Left forelimb (tissue), 1 donor: Measurements from ENCODE around the gene GPR25.

Experiments used
- DNase-seq: peaks from one replicate; pipeline ENCODE4 v3.0.0-alpha.2; 2018; ENCODE audit warnings: low spot score

GPR25 gene

GRCh38 chr1:200894712-200895442 lies 22.1 kb downstream of the GPR25 start, which contains the start of gene INAVA:
TSS of gene INAVA (plus strand) at chr1:200894900. CDS start at chr1:200898401, 3,501 bp downstream.
- no peak for DNase-seq

- DNase-seq, result no peak
Measured at GRCh38 chr1:200895443-200895789, 22.6 kb downstream of the GPR25 start.

GRCh38 chr1:200895801-200896530 lies 23.2 kb downstream of the GPR25 start:
- DNase-seq, result no peak

- DNase-seq, result no peak
Measured at GRCh38 chr1:200896531-200897196, 23.9 kb downstream of the GPR25 start.

GRCh38 chr1:200897259-200897658 lies 24.5 kb downstream of the GPR25 start:
- no peak for DNase-seq

- no peak for DNase-seq
Measured at GRCh38 chr1:200899015-200899386, 26.2 kb downstream of the GPR25 start.

GRCh38 chr1:200899451-200899915 lies 26.7 kb downstream of the GPR25 start:
- DNase-seq, result no peak

GRCh38 chr1:200899954-200900867 lies 27.4 kb downstream of the GPR25 start:
- DNase-seq, result no peak

- DNase-seq, result no peak
Measured at GRCh38 chr1:200900877-200901276, 28.1 kb downstream of the GPR25 start.

GRCh38 chr1:200901350-200901749 lies 28.6 kb downstream of the GPR25 start:
- no peak for DNase-seq

GRCh38 chr1:200901796-200902444 lies 29.1 kb downstream of the GPR25 start:
- DNase-seq, result no peak

- no peak for DNase-seq
Measured at GRCh38 chr1:200903793-200904192, 31.0 kb downstream of the GPR25 start.

GRCh38 chr1:200904772-200905171 lies 32.0 kb downstream of the GPR25 start:
- DNase-seq, result no peak

GRCh38 chr1:200905411-200906052 lies 32.8 kb downstream of the GPR25 start:
- DNase-seq, result no peak

GRCh38 chr1:200906491-200906890 lies 33.7 kb downstream of the GPR25 start:
- DNase-seq, result no peak

- DNase-seq, result no peak
Measured at GRCh38 chr1:200907611-200908097, 34.9 kb downstream of the GPR25 start.

- no peak for DNase-seq
Measured at GRCh38 chr1:200908191-200908868, 35.5 kb downstream of the GPR25 start.

- DNase-seq, result no peak
Measured at GRCh38 chr1:200909071-200909470, 36.3 kb downstream of the GPR25 start.

GRCh38 chr1:200909757-200910239 lies 37.0 kb downstream of the GPR25 start:
- no peak for DNase-seq

- no peak for DNase-seq
Measured at GRCh38 chr1:200911361-200911760, 38.6 kb downstream of the GPR25 start.
